Epidermal melanocyte (primary cell): ENCODE results near the gene TNFRSF1B.
"Not testable (repeated sequence)": the region's sequence is repeated elsewhere in the genome, so short reads cannot be mapped to it uniquely, and the experiment has no call there.

Source experiments
- DNase-seq: peaks from one replicate; pipeline ENCODE4 v3.0.0; 2011; ENCODE audit warnings: low spot score; ENCODE audit not compliant: insufficient read length

The TNFRSF1B gene

GRCh38 chr1:12215118-12215961, 48.5 kb downstream of the TNFRSF1B start:
- DNase-seq, result no peak

DNA sequence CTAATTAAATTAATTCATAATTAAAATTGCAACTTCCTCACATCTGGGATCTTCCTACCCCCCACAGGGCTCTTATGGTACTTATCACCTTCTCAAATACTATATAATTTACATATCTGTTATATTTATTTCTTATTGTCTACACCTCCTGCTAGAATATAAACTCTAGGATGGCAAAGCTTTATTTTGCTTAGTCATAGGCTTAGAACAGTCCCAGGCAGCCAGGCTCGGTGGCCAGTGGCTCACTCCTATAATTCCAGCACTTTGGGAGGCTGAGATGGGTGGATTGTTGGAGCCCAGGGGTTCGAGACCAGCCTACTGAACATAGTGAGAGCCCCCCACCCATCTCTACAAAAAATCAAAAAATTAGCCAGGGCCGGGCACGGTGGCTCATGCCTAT, 53.0 kb downstream of the TNFRSF1B start:
- no peak for DNase-seq

GRCh38 chr1:12220890-12221289, 54.1 kb downstream of the TNFRSF1B start:
- DNase-seq, result no peak

DNA sequence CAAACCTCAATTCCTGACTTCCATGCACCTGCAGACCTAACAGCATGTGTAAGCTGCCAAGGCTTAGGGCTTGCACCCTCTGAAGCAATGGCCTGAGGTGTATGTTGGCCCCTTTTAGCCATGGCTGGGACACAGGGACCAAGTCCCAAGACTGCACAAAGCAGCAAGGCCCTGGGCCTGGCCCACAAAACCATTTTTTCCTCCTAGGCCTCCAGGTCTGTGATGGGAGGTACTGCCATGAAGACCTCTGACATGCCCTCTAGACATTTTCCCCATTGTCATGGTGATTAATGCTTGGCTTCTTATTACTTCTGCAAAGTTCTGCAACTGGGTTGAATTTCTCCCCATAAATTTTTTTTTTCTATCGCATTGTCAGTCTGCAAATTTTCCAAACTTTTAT, 55.9 kb downstream of the TNFRSF1B start:
- DNase-seq, result not testable (repeated sequence)

DNA sequence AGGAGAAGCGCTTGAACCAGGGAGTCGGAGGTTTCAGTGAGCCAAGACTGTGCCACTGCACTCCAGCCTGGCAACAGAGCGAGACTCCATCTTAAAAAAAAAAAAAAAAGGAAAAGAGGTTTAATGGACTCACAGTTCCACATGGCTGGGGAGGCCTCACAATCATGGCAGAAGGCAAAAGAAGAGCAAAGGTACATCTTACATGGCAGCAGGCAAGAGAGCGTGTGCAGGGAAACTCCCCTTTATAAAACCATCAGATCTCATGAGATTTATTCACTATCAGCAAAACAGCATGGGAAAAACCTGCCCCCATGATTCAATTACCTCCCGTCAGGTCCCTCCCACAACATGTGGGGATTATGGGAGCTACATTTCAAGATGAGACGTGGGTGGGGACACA, 57.3 kb downstream of the TNFRSF1B start:
- DNase-seq, result not testable (repeated sequence)

DNA sequence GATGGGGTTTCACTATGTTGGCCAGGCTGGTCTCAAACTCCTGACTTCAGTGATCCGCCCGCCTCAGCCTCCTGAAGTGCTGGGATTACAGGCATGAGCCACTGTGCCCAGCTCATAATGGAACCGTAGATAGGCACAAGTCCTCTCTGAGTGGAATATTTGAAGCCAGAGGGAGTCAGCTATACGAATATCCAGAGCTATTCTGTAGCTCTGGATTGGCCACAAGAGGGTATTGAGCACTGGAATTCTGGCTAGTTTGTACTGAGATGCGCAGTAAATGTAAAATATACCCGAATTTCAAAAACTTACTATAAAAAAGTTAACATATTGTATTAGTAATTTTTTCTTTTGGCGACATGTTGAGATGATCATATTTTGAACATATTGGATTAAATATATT, 62.2 kb downstream of the TNFRSF1B start:
- no peak for DNase-seq

- no peak for DNase-seq
Measured at GRCh38 chr1:12229386-12229834, 62.6 kb downstream of the TNFRSF1B start.

DNA sequence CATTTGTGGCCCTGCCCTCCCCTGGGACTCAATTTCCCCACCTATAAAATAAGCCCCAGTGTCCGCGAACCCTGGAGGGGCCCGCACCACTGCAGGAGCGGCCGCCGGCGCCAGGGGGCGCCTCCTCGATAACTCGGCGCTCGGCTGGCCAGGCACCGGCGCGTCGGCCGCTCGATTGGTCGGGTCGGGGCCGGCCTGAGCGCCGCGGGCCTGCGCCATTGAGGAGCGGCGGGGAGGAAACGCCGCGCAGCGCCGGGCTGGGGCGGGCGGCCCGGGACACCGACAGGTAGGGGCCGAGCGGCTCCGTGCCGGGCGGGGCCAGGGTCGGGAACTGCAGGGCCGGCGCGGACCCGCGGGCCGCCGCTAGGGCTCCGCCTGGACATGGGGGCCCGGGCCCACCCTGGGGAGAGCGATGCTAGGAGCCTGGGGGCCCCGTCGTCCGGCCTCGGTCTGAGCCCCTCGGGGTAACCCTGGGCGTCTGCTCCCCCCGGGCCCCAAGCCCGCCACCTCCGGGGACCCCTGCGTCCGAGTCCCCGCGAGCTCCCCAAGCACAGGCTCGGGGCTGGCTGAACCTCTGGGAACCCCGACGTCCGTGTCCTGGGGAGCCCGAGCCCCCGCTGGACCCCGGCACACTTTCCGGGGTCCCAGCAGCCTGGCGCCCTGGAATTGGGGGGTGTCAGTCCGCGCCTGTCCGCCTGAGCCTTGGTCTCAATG, 63.2 kb downstream of the TNFRSF1B start, which contains the start of gene VPS13D:
Gene VPS13D, plus strand, starts transcription at position 196 of the 714 bp plus-strand sequence. CDS start 4,237 bp downstream, outside the sequence.
- peak; percentile 62 for DNase-seq

- DNase-seq, result no peak
Measured at GRCh38 chr1:12230549-12231275, 63.9 kb downstream of the TNFRSF1B start.

GRCh38 chr1:12231276-12231595, 64.4 kb downstream of the TNFRSF1B start:
- DNase-seq, result no peak

- DNase-seq, result no peak
Measured at GRCh38 chr1:12232221-12232620, 65.4 kb downstream of the TNFRSF1B start.

GRCh38 chr1:12244078-12244477, 77.3 kb downstream of the TNFRSF1B start:
- DNase-seq, result no peak

DNA sequence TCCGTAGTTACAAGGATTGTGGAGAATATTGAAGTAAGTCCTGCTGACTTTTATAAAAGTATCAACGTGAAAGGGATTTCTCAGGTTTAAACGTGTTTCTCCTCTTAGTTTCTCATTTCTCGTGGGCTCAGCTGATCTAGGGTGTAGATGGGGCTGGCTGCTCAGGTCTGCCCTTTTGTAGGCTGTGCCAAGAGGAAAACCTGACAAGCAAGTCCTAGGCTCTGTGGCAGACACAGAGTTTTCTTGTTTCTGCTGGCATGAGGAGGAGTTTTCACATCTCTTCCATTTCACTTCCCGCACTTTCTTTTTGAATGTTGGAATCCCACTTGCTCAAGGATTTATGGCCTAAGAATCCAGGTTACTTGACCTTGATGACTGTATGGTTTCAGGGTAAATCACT, 77.8 kb downstream of the TNFRSF1B start:
- no peak for DNase-seq

- DNase-seq, result no peak
Measured at GRCh38 chr1:12245116-12245515, 78.3 kb downstream of the TNFRSF1B start.

DNA sequence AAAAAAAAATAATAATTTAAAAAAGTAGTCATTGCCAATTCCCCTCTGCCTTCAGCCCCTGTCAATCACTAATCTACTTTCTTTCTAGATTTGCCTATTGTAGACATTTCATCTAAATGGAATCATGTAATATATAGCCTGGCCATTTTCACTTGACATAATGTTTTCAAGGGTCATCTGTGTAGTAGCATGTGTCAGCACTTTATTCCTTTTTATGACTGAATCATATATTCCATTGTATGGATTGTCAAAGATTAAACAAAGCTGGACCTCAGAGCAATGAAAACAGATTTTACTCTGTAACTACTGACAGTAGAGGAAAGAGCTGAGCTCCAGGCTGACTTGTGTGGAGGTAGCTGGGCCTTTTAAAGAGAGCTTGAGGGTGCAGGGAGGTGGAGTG, 78.9 kb downstream of the TNFRSF1B start:
- DNase-seq, result no peak

DNA sequence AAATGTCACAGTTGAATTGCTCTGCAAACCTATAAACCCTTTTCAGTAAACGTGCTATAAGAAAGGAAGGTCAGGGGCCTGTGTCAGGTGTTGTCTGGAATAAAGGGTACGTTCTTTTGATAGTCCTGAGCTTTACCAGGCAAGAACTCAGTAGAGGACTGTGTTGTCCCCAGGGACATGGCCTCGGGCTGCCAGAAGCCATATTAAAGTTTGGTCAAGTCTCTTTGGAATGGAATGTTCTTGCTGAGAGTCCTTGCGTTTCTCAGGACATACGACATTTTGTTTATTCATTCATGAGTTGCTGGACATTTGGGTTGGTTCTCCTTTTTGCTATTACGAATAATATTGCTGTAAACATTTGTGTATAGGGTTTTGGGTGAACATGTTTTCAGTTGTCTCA, 79.8 kb downstream of the TNFRSF1B start:
- no peak for DNase-seq

DNA sequence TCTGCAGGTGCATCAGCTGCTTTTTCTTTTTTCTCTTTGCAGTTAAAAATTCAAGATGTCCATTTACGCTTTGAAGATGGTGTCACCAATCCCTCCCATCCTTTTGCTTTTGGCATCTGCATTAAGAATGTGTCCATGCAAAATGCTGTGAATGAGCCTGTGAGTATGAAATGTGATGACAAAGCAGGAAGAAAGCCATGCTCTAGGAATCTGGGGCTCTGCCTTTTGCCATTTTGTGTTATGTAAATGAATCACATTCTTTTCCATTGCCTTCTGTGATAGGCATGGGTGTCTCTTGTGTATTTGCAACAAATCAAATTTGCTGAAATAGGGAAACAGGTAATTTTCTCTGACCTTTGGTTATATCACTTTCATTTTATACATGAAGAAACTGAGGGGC, 82.4 kb downstream of the TNFRSF1B start:
- no peak for DNase-seq

DNA sequence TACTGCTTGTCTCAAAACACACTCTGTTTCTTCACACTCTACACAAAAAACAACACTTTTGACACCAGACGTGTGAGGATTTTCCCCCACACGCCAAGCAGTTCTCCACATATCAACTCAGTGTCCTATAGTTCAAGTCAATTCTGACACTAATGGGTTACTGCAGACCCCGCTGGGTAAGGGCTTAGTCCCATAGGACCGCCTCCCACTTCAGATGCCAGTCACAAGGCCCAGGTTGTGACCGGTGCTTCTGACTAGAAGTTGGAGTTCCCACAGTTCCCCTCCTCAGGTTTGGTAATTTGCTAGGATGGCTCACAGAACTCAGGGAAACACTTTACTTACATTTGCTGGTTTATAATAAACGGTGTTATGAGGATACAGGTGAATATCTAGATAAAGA, 83.0 kb downstream of the TNFRSF1B start:
- DNase-seq, result no peak

- DNase-seq, result no peak
Measured at GRCh38 chr1:12251442-12251841, 84.7 kb downstream of the TNFRSF1B start.

GRCh38 chr1:12255913-12256312, 89.1 kb downstream of the TNFRSF1B start:
- DNase-seq, result no peak

- no peak for DNase-seq
Measured at GRCh38 chr1:12258272-12258671, 91.5 kb downstream of the TNFRSF1B start.
